HG02798 (cell line): ENCODE measurements around the gene DDRGK1.
"Not testable (repeated sequence)": the region's sequence is repeated elsewhere in the genome, so short reads cannot be mapped to it uniquely, and the experiment has no call there.

Source experiments
- ATAC-seq: cut with Tn5 transposase; IDR thresholded peaks from one replicate; pipeline ENCODE4 v1.9.1; 2021; ENCODE audit warnings: mild to moderate bottlenecking; ENCODE audit not compliant: unreplicated experiment, poor library complexity

Gene DDRGK1

GRCh38 chr20:3189561-3190131, 14.8 kb downstream of the DDRGK1 start:
- no peak for ATAC-seq

DNA sequence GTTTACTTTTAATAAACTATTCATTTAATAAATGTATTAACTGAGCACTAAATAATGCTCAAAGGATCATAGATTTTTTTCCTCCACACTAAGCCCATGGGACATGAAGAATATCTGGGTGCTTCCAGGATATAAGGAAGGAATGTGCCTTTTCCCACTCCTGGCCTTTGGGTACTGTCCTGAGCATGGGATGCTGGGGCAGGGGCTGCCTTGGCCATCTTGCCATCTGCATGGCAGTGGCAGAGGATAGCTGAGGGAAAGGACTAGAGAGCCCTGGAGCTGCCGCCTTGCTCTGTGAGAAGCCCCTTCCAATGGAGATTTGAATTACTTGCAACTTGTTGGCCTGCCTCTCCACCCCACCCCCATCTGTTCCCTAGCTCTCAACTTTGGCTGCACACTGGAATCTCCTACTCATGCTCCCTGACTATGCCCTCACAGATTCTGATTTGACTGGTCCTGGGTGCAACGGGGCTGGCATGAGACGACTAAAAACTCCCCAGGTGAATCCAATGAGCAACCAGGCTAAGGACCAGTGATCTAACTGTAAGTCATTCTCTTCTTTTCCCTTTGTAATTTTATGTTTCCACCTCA, 15.6 kb downstream of the DDRGK1 start:
- no peak for ATAC-seq

- not testable (repeated sequence) for ATAC-seq
Observed at GRCh38 chr20:3187861-3188260, 16.6 kb downstream of the DDRGK1 start.

DNA sequence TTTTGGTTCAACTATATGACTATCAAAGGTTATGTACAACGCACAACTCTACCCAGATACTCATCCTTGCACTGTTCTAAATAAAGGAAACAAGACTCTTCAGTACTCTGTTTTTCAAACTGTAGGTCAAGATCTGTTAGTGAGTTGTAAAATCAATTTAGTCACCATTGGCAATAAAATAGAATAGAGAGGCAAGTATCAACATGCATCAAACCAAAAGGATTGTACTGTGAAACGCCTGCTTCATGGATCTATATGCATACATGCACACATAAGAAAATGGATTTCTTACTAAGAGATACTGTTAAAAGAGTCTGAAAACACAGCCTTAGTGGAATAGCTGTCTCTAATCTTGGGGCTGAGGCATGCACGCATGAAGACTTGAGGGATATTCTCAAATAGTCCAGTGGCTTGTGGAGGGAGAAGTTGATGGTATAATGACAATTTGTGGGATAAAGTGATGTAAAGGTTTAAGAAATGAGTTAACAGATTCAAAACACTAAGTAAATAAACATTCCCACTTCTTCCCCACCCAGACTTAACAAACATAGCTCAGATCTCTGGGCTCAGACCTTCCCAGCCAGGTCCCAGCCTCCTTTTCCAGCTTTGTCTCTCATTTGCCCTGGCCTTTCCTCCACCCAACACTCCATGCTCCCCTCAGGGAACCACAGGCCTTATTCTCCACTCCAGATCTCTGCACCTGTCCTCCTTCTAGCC, 20.4 kb downstream of the DDRGK1 start:
- no peak for ATAC-seq

- not testable (repeated sequence) for ATAC-seq
Observed at GRCh38 chr20:3182429-3182828, 22.1 kb downstream of the DDRGK1 start.

DNA sequence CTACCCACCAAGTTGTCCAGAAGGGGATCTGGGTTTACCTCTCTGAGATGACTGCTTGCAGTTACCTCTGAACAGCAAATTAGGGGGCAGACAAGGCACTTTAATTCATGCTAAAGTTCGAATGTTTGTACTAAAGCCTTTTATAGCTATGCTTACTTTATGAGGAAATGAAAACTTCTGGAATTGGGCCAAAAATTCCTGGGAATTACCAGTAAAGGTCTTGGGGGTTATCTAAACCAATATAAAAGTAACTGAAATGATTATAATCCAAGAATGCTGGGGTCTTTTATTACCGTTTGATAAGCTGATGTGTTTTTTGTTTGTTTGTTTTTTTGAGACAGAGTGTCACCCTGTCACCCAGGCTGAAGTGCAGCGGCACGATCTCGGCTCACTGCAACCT, 23.2 kb downstream of the DDRGK1 start:
- no peak for ATAC-seq

DNA sequence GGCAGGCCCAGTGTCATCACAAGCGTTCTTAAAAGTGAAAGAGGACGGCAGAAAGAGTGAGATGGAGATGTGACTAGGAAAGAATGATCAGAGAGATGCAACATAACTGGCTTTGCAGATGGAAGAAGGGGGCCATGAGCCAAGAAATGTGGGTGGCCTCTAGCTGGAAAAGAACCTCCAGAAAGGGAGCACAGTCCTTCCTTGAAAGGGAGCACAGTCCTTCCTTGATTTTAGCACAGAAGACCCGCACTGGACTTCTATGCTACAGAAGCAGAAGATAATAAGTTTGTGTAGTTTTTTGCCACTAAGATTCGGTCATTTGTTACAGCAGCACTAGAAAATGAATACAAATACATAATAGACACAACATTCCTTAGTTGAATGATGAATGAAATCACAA, 24.2 kb downstream of the DDRGK1 start:
- no peak for ATAC-seq

- no peak for ATAC-seq
Observed at GRCh38 chr20:3177746-3178485, 26.6 kb downstream of the DDRGK1 start.

- no peak for ATAC-seq
Observed at GRCh38 chr20:3175270-3175669, 29.2 kb downstream of the DDRGK1 start.

DNA sequence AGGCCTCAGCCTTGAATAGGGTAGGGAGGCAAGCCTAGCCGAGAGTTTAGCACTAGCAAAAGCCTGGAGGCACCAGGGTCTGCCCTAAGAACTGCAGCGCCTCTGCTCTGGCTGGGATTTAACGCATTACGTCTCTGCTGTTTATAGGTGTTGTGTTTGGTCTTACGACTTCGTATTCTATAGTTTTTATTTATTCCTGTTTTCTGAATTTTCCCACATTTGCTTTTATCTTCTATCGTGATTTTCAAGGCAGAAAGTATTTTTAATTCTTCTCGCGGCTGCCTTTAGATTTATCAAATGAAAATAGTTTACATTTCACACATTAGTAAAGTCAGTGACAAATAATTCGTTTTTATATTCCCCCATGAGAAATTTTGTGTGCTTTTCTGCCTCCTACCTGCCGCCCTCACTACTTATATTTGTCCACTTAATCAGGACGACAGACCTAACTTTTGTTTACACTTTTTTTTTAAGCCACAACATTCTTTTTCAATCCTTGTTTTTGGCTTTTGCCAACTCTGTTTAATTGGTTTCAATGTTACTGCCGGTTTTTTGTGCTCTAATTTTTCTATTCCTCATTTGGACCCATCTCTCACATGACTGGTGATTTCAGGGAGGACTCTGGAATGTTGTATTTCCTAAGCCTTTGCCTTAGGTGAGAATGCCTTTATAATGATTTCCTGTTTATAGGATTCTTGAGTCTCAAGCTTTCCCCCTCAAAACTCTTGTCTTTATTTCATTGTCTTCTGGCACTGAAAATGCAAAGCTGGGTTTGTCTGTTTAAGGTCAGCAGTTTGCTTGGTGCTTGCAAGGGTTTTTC, 29.8 kb downstream of the DDRGK1 start:
- ATAC-seq: no peak

- peak; percentile 92 for ATAC-seq
Observed at GRCh38 chr20:3173610-3174441, 30.7 kb downstream of the DDRGK1 start.

DNA sequence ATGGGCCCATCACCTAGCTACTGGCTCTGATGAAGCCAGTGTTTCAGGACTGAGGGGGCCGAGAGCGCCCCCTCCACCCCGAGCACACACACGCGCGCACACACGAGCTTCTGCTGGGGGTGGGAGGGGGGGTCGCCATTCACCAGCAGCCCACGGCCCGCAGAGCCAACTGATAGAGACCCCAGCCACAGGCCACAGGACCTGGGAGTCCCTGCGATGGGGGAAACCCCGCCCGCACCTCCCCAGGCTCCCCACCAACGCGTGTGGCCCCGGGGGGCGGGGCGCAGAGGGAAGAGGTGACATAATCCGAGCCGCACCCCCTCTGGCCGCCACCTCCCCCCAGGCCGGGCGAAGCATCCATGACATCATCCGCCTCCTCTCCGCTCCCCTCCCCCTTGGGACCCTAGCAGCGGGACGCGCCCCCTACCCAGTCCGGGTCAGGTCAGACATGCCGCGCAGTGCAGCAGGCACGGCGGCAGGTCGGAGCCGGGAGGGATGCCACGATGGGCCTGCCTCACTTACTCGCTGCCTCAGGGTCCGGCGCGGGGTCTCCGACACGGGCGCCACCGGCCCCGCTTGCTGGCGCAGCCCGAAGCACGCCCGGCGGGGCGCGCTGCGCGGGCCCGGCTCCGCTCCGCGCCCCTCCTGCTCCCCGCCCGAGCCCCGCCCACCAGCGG, 31.4 kb downstream of the DDRGK1 start, which contains the start of gene LZTS3:
Gene LZTS3, minus strand, starts transcription at position 617 of the 677 bp plus-strand sequence. CDS start 6,386 bp downstream, outside the sequence.
- peak; percentile 55 for ATAC-seq

- ATAC-seq: no peak
Observed at GRCh38 chr20:3172126-3172932, 32.2 kb downstream of the DDRGK1 start.

GRCh38 chr20:3171391-3172125, 32.9 kb downstream of the DDRGK1 start:
- no peak for ATAC-seq

DNA sequence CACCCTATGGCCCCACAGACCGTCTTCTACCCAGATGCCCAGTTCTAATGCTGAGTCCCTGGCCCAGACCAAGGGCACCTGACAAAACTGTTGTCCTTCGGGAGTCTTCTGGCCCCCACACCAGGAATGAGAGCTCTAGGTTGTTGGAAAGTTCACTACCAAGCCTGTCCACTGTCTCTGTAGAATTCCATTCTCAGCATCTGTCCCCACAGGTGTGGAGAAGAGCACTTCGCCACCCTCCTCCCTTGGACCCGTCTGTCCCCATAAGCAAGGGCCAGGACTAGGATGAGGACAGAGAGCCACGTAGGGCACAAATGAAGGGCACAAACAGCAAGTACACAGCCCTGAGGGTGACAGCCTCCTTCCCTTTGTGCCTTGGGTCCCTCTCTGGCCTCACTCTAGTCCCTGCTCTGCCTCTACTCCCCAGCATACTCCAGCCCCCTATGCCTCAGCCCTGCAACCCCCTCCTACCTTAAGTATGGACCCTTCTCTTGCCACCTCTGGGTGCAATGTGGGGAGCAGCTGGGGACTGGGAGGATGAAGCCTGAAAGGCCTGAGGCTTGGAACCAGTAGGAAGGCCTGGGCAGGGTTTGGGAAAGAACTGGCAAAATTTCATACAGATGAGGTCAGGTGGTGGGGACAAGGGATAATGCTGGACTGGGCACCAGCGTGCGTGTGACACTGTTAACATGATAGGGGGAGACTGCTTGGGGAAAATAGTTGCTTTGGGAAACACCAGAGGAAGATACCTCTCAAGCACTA, 35.5 kb downstream of the DDRGK1 start:
- ATAC-seq: no peak

- ATAC-seq: no peak
Observed at GRCh38 chr20:3168079-3168828, 36.2 kb downstream of the DDRGK1 start.
